Measurements from ENCODE around the gene RPP30. TPM values are rescaled to one million over a fixed set of nuclear protein-coding genes. Genes with fewer than 3 reads are reported as not detected.

The RPP30 gene
- total and polyA plus RNA-seq, 9 of the 15 experiments (the other 6 are each of a cell fraction or from before 2014, with no cell fraction given) = 37.3 to 170 (median 69.1) TPM

GRCh38 chr10:90929179-90929578 is 57.4 kb downstream of the RPP30 start (continued):
- TF ChIP-seq, protein P1, sequence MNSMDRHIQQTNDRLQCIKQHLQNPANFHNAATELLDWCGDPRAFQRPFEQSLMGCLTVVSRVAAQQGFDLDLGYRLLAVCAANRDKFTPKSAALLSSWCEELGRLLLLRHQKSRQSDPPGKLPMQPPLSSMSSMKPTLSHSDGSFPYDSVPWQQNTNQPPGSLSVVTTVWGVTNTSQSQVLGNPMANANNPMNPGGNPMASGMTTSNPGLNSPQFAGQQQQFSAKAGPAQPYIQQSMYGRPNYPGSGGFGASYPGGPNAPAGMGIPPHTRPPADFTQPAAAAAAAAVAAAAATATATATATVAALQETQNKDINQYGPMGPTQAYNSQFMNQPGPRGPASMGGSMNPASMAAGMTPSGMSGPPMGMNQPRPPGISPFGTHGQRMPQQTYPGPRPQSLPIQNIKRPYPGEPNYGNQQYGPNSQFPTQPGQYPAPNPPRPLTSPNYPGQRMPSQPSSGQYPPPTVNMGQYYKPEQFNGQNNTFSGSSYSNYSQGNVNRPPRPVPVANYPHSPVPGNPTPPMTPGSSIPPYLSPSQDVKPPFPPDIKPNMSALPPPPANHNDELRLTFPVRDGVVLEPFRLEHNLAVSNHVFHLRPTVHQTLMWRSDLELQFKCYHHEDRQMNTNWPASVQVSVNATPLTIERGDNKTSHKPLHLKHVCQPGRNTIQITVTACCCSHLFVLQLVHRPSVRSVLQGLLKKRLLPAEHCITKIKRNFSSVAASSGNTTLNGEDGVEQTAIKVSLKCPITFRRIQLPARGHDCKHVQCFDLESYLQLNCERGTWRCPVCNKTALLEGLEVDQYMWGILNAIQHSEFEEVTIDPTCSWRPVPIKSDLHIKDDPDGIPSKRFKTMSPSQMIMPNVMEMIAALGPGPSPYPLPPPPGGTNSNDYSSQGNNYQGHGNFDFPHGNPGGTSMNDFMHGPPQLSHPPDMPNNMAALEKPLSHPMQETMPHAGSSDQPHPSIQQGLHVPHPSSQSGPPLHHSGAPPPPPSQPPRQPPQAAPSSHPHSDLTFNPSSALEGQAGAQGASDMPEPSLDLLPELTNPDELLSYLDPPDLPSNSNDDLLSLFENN (IDR thresholded peaks at IDR 0.05; ENCODE audit: low read depth in 2 of 2, low read length in 2 of 2) = no peak
- no peak for TF ChIP-seq PHB2 (IDR thresholded peaks at IDR 0.05; ENCODE audit: low read depth)
- no peak for TF ChIP-seq HNRNPH1 (optimal IDR thresholded peaks at IDR 0.05; ENCODE audit: low read depth, low read length)

DNA sequence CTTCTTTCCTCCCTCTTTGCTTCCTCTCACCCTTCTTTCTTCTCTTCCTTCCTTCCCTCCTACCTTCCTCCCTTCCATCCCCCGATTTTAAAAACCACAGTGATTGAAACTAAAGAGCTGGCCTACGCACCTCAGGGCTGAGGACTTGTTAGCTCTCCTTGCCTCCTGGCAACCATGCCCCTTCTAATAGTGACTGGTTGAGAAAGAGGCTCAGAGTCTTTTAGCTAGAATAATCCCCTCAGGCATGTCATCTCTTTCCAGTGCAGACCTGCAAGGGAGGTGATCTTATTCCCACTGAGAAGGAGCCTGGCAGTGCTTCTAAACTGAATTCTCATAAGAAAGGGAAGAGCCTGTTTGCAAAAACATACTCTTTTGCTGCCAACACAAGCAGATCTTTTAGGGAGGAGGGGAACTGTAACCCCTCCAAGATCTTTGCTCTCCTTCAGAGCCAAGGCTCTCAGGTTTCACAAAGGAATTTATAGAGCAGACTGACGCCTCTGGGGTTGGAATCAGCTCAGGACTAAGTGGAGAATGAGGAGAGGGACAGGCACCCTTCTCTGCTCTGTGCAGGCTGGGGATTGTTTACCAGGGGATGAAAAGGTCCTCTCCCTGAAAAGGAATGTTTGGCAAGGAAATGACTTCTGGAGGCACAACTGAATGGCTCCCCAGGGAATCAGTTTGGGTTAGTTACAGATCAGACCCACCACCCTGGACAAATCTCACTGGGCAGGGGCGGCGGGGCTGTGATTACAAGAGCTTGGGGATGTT is 58.5 kb downstream of the RPP30 start:
- BruUV-seq (replicated peaks) = no TSS peak
- FAIRE-seq = no peak
- H3K4me2 ChIP-seq (ENCODE audit: insufficient read depth, low read length) = no peak overlapping the region
- WGBS (ENCODE audit: insufficient coverage, low coverage, missing lambda C conversion rate) = 5% methylated on average over 4 of the region's 5 CpGs
- no peaks in the 10 kb centered on the region for H3K9me1 ChIP-seq (ENCODE audit: control insufficient read depth, insufficient read depth, low read length)
- no peaks in the 10 kb centered on the region for H3K36me3 ChIP-seq (ENCODE audit: control insufficient read depth, insufficient read depth, low read length)
- no peaks in the 10 kb centered on the region for H4K20me1 ChIP-seq (replicated peaks; ENCODE audit: control insufficient read depth, insufficient read depth, low read length)
- H3K4me1 ChIP-seq (replicated peaks in 1 of 2; ENCODE audit: control insufficient read depth in 2 of 2, insufficient read depth in 2 of 2, low read length in 2 of 2) = no peaks in the 10 kb centered on the region; a peak in 1 of 5 replicates
- H3K4me3 ChIP-seq = no peak overlapping the region
- no peak for DNase-seq (ENCODE audit: extremely low read depth in 1 of 4, low spot score in 3 of 4)
- intact Hi-C loops (cut with micrococcal nuclease) (no loop called here), in situ Hi-C loops (cut with MboI) (no loop called here)
- no peak overlapping the region for H3K9ac ChIP-seq (ENCODE audit: insufficient read depth in 1 of 2, low read depth in 2 of 2, low read length in 2 of 2)
- CTCF ChIA-PET (ENCODE audit: low intra/inter-chr PET ratio) = no interaction called here
- no peaks in the 10 kb centered on the region for H3K79me2 ChIP-seq (ENCODE audit: control insufficient read depth, insufficient read depth, low read length)
- peaks cover 0 to 5% of the 10 kb centered on the region in 2 experiments; a peak in 2 of 5 replicates for H3K27me3 ChIP-seq (ENCODE audit: control insufficient read depth in 2 of 2, insufficient read depth in 2 of 2, low read length in 2 of 2)
- POLR2A ChIA-PET = interaction anchor here (0.9 kb wide), 1 partner anchor 10 kb away, joined by 4 read pairs; no protein-coding TSS in a partner anchor
- no peak for ATAC-seq
- no peaks in the 10 kb centered on the region for H3K9me3 ChIP-seq (replicated peaks; ENCODE audit: control insufficient read depth, insufficient read depth, low read depth, low read length)
- no peak overlapping the region for H2AFZ ChIP-seq (ENCODE audit: low read depth, low read length)
- H3K27ac ChIP-seq (ENCODE audit: extremely low read depth, low read depth, low read length) = no peak overlapping the region
- no peak for TF ChIP-seq FOXJ3 (CRISPR knock-in tag; IDR thresholded peaks at IDR 0.05)
- TF ChIP-seq DIDO1 (tag; IDR thresholded peaks at IDR 0.05; ENCODE audit: low read depth) = no peak
- TF ChIP-seq, protein P2, sequence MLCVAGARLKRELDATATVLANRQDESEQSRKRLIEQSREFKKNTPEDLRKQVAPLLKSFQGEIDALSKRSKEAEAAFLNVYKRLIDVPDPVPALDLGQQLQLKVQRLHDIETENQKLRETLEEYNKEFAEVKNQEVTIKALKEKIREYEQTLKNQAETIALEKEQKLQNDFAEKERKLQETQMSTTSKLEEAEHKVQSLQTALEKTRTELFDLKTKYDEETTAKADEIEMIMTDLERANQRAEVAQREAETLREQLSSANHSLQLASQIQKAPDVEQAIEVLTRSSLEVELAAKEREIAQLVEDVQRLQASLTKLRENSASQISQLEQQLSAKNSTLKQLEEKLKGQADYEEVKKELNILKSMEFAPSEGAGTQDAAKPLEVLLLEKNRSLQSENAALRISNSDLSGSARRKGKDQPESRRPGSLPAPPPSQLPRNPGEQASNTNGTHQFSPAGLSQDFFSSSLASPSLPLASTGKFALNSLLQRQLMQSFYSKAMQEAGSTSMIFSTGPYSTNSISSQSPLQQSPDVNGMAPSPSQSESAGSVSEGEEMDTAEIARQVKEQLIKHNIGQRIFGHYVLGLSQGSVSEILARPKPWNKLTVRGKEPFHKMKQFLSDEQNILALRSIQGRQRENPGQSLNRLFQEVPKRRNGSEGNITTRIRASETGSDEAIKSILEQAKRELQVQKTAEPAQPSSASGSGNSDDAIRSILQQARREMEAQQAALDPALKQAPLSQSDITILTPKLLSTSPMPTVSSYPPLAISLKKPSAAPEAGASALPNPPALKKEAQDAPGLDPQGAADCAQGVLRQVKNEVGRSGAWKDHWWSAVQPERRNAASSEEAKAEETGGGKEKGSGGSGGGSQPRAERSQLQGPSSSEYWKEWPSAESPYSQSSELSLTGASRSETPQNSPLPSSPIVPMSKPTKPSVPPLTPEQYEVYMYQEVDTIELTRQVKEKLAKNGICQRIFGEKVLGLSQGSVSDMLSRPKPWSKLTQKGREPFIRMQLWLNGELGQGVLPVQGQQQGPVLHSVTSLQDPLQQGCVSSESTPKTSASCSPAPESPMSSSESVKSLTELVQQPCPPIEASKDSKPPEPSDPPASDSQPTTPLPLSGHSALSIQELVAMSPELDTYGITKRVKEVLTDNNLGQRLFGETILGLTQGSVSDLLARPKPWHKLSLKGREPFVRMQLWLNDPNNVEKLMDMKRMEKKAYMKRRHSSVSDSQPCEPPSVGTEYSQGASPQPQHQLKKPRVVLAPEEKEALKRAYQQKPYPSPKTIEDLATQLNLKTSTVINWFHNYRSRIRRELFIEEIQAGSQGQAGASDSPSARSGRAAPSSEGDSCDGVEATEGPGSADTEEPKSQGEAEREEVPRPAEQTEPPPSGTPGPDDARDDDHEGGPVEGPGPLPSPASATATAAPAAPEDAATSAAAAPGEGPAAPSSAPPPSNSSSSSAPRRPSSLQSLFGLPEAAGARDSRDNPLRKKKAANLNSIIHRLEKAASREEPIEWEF (CRISPR knock-in tag; IDR thresholded peaks at IDR 0.05) = no peak
- TF ChIP-seq SMAD3 (CRISPR knock-in tag; conservative IDR thresholded peaks at IDR 0.05) = no peak

Measured in K562 (cell line).